ENCODE measurements around the gene CYP2U1. TPM values are rescaled to one million over a fixed set of nuclear protein-coding genes. Genes with fewer than 3 reads are reported as not detected.

The CYP2U1 gene
- total and polyA plus RNA-seq, 9 of the 15 experiments (the other 6 are each of a cell fraction or from before 2014, with no cell fraction given): 0.03 to 0.15 (median 0.07) TPM

DNA sequence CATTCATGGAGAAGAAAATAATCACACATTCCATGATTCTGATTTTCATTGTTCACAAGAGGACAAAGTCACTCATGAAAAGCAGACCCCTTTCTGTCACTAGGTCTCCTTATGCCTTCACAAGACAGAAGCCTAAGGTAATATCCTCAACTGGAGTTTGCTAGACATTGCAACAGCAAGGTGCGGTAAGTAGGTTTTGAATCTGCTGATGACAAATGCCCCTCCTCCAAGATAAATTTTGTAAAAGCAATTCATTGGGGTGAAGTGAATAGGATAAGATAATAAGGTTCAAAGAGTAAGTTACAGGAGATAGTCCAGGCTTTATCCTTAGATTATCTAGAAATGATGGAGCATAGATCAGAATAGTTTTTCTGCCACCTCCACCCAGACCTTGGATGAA, 16.1 kb upstream of the CYP2U1 start (continued):
- TF ChIP-seq LEF1 (IDR thresholded peaks at IDR 0.05): no peak
- TF ChIP-seq DNMT1 (IDR thresholded peaks at IDR 0.05): no peak
- TF ChIP-seq BMI1 (IDR thresholded peaks at IDR 0.05; ENCODE audit: low read length): no peak
- TF ChIP-seq FOXK1 (CRISPR knock-in tag; IDR thresholded peaks at IDR 0.05; ENCODE audit: borderline replicate concordance): no peak
- no peak for TF ChIP-seq HNRNPLL (IDR thresholded peaks at IDR 0.05; ENCODE audit: low read depth, low read length, poor library complexity, severe bottlenecking)
- no peak for TF ChIP-seq TEAD4 (IDR thresholded peaks at IDR 0.05; ENCODE audit: low read length)
- TF ChIP-seq TEAD4 (CRISPR knock-in tag; IDR thresholded peaks at IDR 0.05; ENCODE audit: borderline replicate concordance): no peak
- TF ChIP-seq, protein P1, sequence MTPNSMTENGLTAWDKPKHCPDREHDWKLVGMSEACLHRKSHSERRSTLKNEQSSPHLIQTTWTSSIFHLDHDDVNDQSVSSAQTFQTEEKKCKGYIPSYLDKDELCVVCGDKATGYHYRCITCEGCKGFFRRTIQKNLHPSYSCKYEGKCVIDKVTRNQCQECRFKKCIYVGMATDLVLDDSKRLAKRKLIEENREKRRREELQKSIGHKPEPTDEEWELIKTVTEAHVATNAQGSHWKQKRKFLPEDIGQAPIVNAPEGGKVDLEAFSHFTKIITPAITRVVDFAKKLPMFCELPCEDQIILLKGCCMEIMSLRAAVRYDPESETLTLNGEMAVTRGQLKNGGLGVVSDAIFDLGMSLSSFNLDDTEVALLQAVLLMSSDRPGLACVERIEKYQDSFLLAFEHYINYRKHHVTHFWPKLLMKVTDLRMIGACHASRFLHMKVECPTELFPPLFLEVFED (CRISPR knock-in tag; conservative IDR thresholded peaks at IDR 0.05): no peak

DNA sequence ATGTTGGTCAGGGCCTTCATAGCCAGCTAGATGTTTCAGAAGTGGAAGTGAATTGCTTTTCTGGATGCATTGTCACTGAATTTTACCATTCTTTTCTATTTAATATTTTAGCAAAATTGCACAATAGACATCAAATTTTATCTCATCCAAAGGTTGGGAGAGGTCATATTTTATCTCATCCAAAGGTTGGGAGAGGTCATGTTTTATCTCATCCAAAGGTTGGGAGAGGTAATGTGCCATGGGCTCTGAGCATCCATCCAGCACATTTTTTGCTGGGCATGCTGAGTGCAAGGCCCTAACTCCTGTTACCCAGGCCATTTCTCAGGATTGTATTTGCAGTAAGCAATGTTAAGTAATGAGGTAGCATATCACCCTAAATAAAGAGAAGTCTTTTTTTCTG, 14.7 kb upstream of the CYP2U1 start:
- Histone ChIP-seq H3K27ac (ENCODE audit: extremely low read depth, low read depth, low read length) (no peak overlapping the region), H3K9me3 (replicated peaks; ENCODE audit: control insufficient read depth, insufficient read depth, low read depth, low read length) (no peaks in the 10 kb centered on the region), H3K9ac (ENCODE audit: insufficient read depth in 1 of 2, low read depth in 2 of 2, low read length in 2 of 2) (no peak overlapping the region), H3K4me2 (ENCODE audit: insufficient read depth, low read length) (no peak overlapping the region), H3K4me3 (no peak overlapping the region), H3K36me3 (ENCODE audit: control insufficient read depth, insufficient read depth, low read length) (no peaks in the 10 kb centered on the region), H2AFZ (ENCODE audit: low read depth, low read length) (no peak overlapping the region), H3K79me2 (ENCODE audit: control insufficient read depth, insufficient read depth, low read length) (no peaks in the 10 kb centered on the region), H4K20me1 (replicated peaks; ENCODE audit: control insufficient read depth, insufficient read depth, low read length) (no peaks in the 10 kb centered on the region), H3K27me3 (ENCODE audit: control insufficient read depth in 2 of 2, insufficient read depth in 2 of 2, low read length in 2 of 2) (no peaks in the 10 kb centered on the region), H3K9me1 (ENCODE audit: control insufficient read depth, insufficient read depth, low read length) (no peaks in the 10 kb centered on the region), H3K4me1 (replicated peaks in 1 of 2; ENCODE audit: control insufficient read depth in 2 of 2, insufficient read depth in 2 of 2, low read length in 2 of 2) (no peaks in the 10 kb centered on the region)
- TF ChIP-seq MYC (IDR thresholded peaks at IDR 0.05; ENCODE audit: low read depth, low read length): no peak
- no peak for TF ChIP-seq MYC (CRISPR knock-in tag; IDR thresholded peaks at IDR 0.05; ENCODE audit: borderline replicate concordance, low read depth)
- ChIA-PET POLR2A (no interaction called here), CTCF (ENCODE audit: low intra/inter-chr PET ratio) (no interaction called here)
- intact Hi-C loops (cut with micrococcal nuclease) (loop anchor here (10.0 kb wide), 1 partner anchor 658 kb away; no protein-coding TSS in a partner anchor), in situ Hi-C loops (cut with MboI) (loop anchor here (25.0 kb wide), 1 partner anchor 154 kb away; no protein-coding TSS in a partner anchor)
- no peak for ATAC-seq
- no TSS peak for BruUV-seq (replicated peaks)
- no peak for FAIRE-seq
- no peak for DNase-seq (ENCODE audit: extremely low read depth in 1 of 4, low spot score in 3 of 4)
